ENCODE data around the gene SPOCK3. TPM values are rescaled to one million over a fixed set of nuclear protein-coding genes. Genes with fewer than 3 reads are reported as not detected.
A peak's percentile ranks its signal among the peaks of the same experiment; 100 is the strongest.

SPOCK3 gene
- total and polyA plus RNA-seq, 2 of the 13 experiments (the other 11 are each of a cell fraction or from before 2014, with no cell fraction given) = not detected

DNA sequence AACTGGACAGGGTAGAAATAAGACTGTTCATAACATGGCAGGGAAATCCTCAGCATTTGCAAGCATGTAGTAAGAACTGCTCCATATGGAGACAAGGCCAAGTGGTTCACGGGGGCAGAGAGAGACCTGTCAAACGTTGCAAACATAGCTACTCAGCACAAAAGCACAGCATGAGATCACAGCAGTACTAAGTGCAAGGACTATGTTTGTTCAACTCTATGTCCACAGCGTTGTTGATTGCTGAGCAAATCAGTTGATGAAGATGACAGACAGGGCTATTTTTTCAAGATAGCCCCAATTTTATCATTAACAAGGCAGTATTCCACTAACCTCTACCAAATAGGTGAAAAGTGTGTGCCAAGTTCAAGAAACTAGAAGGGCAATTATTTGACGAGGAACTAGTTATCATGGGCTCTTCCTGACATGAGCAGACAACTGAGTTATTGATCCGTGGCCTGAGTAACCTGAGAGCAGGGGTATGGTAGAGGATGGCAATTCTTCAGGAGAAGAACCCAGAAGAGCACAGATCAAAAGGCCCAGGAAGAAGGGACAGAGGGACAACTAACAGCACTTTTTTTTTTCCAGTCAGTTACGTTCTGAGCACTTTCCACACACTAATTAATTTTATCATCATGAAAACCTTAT is 57.4 kb downstream of the SPOCK3 start (continued):
- TF ChIP-seq CEBPZ (IDR thresholded peaks at IDR 0.05; ENCODE audit: low read length) (no peak), ZNF878 (CRISPR knock-in tag; IDR thresholded peaks at IDR 0.05) (0 out of 2 replicates have a peak, but pooled peaks have one; percentile 47), ISX (CRISPR knock-in tag; conservative IDR thresholded peaks at IDR 0.05) (no peak), KLF12 (CRISPR knock-in tag; IDR thresholded peaks at IDR 0.05; ENCODE audit: borderline replicate concordance) (no peak), FOXO1 (CRISPR knock-in tag; IDR thresholded peaks at IDR 0.05) (peak; percentile 66; the same call in 1 of the 2 replicates), GPN1 (CRISPR knock-in tag; IDR thresholded peaks at IDR 0.05; ENCODE audit: borderline replicate concordance) (no peak), ZNF207 (IDR thresholded peaks at IDR 0.05; ENCODE audit: borderline replicate concordance) (no peak), MIXL1 (CRISPR knock-in tag; IDR thresholded peaks at IDR 0.05) (peak; percentile 71; the same call in 1 of the 2 replicates), GFI1 (CRISPR knock-in tag; IDR thresholded peaks at IDR 0.05; ENCODE audit: borderline replicate concordance) (no peak), ZNF496 (CRISPR knock-in tag; IDR thresholded peaks at IDR 0.05; ENCODE audit: insufficient replicate concordance) (no peak), ZFP37 (CRISPR knock-in tag; IDR thresholded peaks at IDR 0.05; ENCODE audit: borderline replicate concordance) (no peak), RNF219 (CRISPR knock-in tag; IDR thresholded peaks at IDR 0.05) (no peak), GLI4 (CRISPR knock-in tag; IDR thresholded peaks at IDR 0.05; ENCODE audit: borderline replicate concordance) (no peak), ZSCAN9 (CRISPR knock-in tag; IDR thresholded peaks at IDR 0.05; ENCODE audit: borderline replicate concordance) (peak; percentile 63; the same call in 1 of the 2 replicates)
- TF ChIP-seq, protein P1, sequence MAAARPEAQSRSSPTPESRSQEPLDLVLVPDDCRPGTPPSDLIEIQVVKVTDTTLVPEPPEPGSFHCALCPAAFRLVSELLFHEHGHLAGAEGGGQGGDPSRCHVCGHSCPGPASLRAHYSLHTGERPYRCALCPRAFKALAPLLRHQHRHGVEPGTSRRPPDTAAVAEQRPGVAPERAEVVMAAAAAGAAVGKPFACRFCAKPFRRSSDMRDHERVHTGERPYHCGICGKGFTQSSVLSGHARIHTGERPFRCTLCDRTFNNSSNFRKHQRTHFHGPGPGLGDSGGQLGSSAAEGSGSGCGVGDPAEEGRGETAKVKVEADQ (CRISPR knock-in tag; IDR thresholded peaks at IDR 0.05; ENCODE audit: borderline replicate concordance) = no peak
- TF ChIP-seq, protein P2, sequence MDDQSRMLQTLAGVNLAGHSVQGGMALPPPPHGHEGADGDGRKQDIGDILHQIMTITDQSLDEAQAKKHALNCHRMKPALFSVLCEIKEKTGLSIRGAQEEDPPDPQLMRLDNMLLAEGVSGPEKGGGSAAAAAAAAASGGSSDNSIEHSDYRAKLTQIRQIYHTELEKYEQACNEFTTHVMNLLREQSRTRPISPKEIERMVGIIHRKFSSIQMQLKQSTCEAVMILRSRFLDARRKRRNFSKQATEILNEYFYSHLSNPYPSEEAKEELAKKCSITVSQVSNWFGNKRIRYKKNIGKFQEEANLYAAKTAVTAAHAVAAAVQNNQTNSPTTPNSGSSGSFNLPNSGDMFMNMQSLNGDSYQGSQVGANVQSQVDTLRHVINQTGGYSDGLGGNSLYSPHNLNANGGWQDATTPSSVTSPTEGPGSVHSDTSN (CRISPR knock-in tag; IDR thresholded peaks at IDR 0.05; ENCODE audit: borderline replicate concordance) = no peak
- TF ChIP-seq, protein P3, sequence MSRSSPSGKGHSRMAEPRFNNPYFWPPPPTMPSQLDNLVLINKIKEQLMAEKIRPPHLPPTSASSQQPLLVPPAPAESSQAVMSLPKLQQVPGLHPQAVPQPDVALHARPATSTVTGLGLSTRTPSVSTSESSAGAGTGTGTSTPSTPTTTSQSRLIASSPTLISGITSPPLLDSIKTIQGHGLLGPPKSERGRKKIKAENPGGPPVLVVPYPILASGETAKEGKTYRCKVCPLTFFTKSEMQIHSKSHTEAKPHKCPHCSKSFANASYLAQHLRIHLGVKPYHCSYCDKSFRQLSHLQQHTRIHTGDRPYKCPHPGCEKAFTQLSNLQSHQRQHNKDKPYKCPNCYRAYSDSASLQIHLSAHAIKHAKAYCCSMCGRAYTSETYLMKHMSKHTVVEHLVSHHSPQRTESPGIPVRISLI (CRISPR knock-in tag; IDR thresholded peaks at IDR 0.05; ENCODE audit: borderline replicate concordance) = peak; percentile 79
